Measurements from ENCODE around the gene TPGS2. TPM values are rescaled to one million over a fixed set of nuclear protein-coding genes. Genes with fewer than 3 reads are reported as not detected.

The TPGS2 gene
- polyA plus RNA-seq, 1 of the 3 experiments (the other 2 are of a cell fraction) = 235 TPM

- H3K79me2 ChIP-seq (ENCODE audit: insufficient read depth) = no peaks in the 10 kb centered on the region
- ChIA-PET POLR2A (no interaction called here), CTCF (interaction anchor here (1.5 kb wide), 1 partner anchor 83 kb away, joined by 3 read pairs; no protein-coding TSS in a partner anchor)
- H3K4me3 ChIP-seq (ENCODE audit: low read depth in 2 of 2, low read length in 1 of 2) = no peak overlapping the region
- TF ChIP-seq USF1 (IDR thresholded peaks at IDR 0.05; ENCODE audit: borderline replicate concordance, low read depth) = no peak
- TF ChIP-seq NRF1 (IDR thresholded peaks at IDR 0.05; ENCODE audit: low read depth, low read length) = no peak
- TF ChIP-seq RAD21 (IDR thresholded peaks at IDR 0.05; ENCODE audit: low read length) = no peak
- TF ChIP-seq EZH2phosphoT487 (IDR thresholded peaks at IDR 0.05; ENCODE audit: borderline replicate concordance, low read depth) = no peak
- no peak for TF ChIP-seq USF2 (IDR thresholded peaks at IDR 0.05; ENCODE audit: borderline replicate concordance, low read depth, low read length)
- TF ChIP-seq POLR2AphosphoS5 (IDR thresholded peaks at IDR 0.05; ENCODE audit: low read depth, low read length) = no peak
- TF ChIP-seq MEF2A (IDR thresholded peaks at IDR 0.05; ENCODE audit: borderline replicate concordance, low read depth) = no peak
- TF ChIP-seq RXRA (IDR thresholded peaks at IDR 0.05; ENCODE audit: borderline replicate concordance, low read depth) = no peak
- no peak for TF ChIP-seq SIN3A (IDR thresholded peaks at IDR 0.05; ENCODE audit: borderline replicate concordance, low read depth, low read length)
- TF ChIP-seq FOXJ3 (CRISPR knock-in tag; IDR thresholded peaks at IDR 0.05) = no peak
- TF ChIP-seq TEAD4 (IDR thresholded peaks at IDR 0.05; ENCODE audit: borderline replicate concordance, insufficient read depth) = no peak
- no peak for TF ChIP-seq FOXM1 (IDR thresholded peaks at IDR 0.05; ENCODE audit: low read depth)
- no peak for TF ChIP-seq TCF12 (IDR thresholded peaks at IDR 0.05)
- WGBS (ENCODE audit: low lambda C conversion rate) = 81% methylated on average over 4 of the region's 4 CpGs
- no peaks in the 10 kb centered on the region for H3K27me3 ChIP-seq (ENCODE audit: insufficient read depth)
- peaks cover 0 to 12% of the 10 kb centered on the region in 2 experiments for H3K36me3 ChIP-seq (replicated peaks in 1 of 2; ENCODE audit: control insufficient read depth in 1 of 2, insufficient read depth in 2 of 2, low read length in 1 of 2)
- no peak overlapping the region for H2AFZ ChIP-seq (ENCODE audit: low read depth)
- H4K20me1 ChIP-seq (ENCODE audit: insufficient read depth) = no peaks in the 10 kb centered on the region
- no peak overlapping the region for H3K4me2 ChIP-seq
- peaks cover 0 to 3% of the 10 kb centered on the region in 2 experiments; a peak in 2 of 4 replicates for H3K4me1 ChIP-seq (ENCODE audit: control insufficient read depth in 1 of 2, insufficient read depth in 2 of 2, low read depth in 1 of 2, low read length in 1 of 2)
- no peaks in the 10 kb centered on the region for H3K9me2 ChIP-seq
- H3K9ac ChIP-seq = no peak overlapping the region
- H3F3A ChIP-seq (replicated peaks; ENCODE audit: insufficient read depth) = no peaks in the 10 kb centered on the region
- H3K27ac ChIP-seq (ENCODE audit: low read depth in 2 of 2, low read length in 1 of 2) = no peak overlapping the region
- DNase-seq = no peak
- no peaks in the 10 kb centered on the region for H3K9me3 ChIP-seq
These were observed 57.6 kb downstream of the TPGS2 start for GRCh38 chr18:36771245-36771644.

GRCh38 chr18:36770315-36770946 lies 58.4 kb downstream of the TPGS2 start:
- Histone ChIP-seq H3K4me1 (ENCODE audit: control insufficient read depth in 1 of 2, insufficient read depth in 2 of 2, low read depth in 1 of 2, low read length in 1 of 2) (peaks cover 0 to 3% of the 10 kb centered on the region in 2 experiments; a peak in 2 of 4 replicates), H3K79me2 (ENCODE audit: insufficient read depth) (no peaks in the 10 kb centered on the region), H3K36me3 (replicated peaks in 1 of 2; ENCODE audit: control insufficient read depth in 1 of 2, insufficient read depth in 2 of 2, low read length in 1 of 2) (peaks cover 0 to 15% of the 10 kb centered on the region in 2 experiments), H3K27ac (ENCODE audit: low read depth in 2 of 2, low read length in 1 of 2) (no peak overlapping the region), H3K9me2 (no peaks in the 10 kb centered on the region), H4K20me1 (ENCODE audit: insufficient read depth) (no peaks in the 10 kb centered on the region), H3K9ac (no peak overlapping the region), H3K4me2 (no peak overlapping the region), H3K9me3 (no peaks in the 10 kb centered on the region), H3F3A (replicated peaks; ENCODE audit: insufficient read depth) (no peaks in the 10 kb centered on the region), H2AFZ (ENCODE audit: low read depth) (no peak overlapping the region), H3K4me3 (ENCODE audit: low read depth in 2 of 2, low read length in 1 of 2) (no peak overlapping the region), H3K27me3 (ENCODE audit: insufficient read depth) (no peaks in the 10 kb centered on the region)
- 61% methylated on average over 3 of the region's 3 CpGs for WGBS (ENCODE audit: low lambda C conversion rate)
- CTCF ChIA-PET = interaction anchor here (1.5 kb wide), 1 partner anchor 82 kb away, joined by 3 read pairs; no protein-coding TSS in a partner anchor
- DNase-seq = no peak
- POLR2A ChIA-PET = no interaction called here
- no peak for TF ChIP-seq NFIC (IDR thresholded peaks at IDR 0.05; ENCODE audit: borderline replicate concordance)
- TF ChIP-seq FOXJ3 (CRISPR knock-in tag; IDR thresholded peaks at IDR 0.05) = no peak
- no peak for TF ChIP-seq EP300 (IDR thresholded peaks at IDR 0.05; ENCODE audit: borderline replicate concordance in 1 of 2, low read depth in 1 of 2, low read length in 1 of 2)
- TF ChIP-seq CHD2 (IDR thresholded peaks at IDR 0.05; ENCODE audit: low read length, partially characterized antibody) = no peak
- TF ChIP-seq MAX (IDR thresholded peaks at IDR 0.05; ENCODE audit: low read depth) = no peak
- TF ChIP-seq ZBTB33 (IDR thresholded peaks at IDR 0.05; ENCODE audit: borderline replicate concordance, low read depth) = no peak
- TF ChIP-seq ELF1 (IDR thresholded peaks at IDR 0.05) = no peak
- TF ChIP-seq RFX5 (IDR thresholded peaks at IDR 0.05; ENCODE audit: low read length) = no peak
- no peak for TF ChIP-seq TAF1 (IDR thresholded peaks at IDR 0.05; ENCODE audit: borderline replicate concordance, low read depth, low read length)
- TF ChIP-seq GABPA (IDR thresholded peaks at IDR 0.05; ENCODE audit: low read depth) = no peak
- TF ChIP-seq RXRA (IDR thresholded peaks at IDR 0.05; ENCODE audit: borderline replicate concordance, low read depth) = no peak
- no peak for TF ChIP-seq YY1 (IDR thresholded peaks at IDR 0.05; ENCODE audit: low read depth)
- no peak for TF ChIP-seq TCF12 (IDR thresholded peaks at IDR 0.05)
- TF ChIP-seq POLR2AphosphoS5 (IDR thresholded peaks at IDR 0.05; ENCODE audit: low read depth, low read length) = no peak
- TF ChIP-seq MEF2A (IDR thresholded peaks at IDR 0.05; ENCODE audit: borderline replicate concordance, low read depth) = no peak

Measured in SK-N-SH (cell line).